Measurements from ENCODE around the gene HOXD12.
A peak's percentile ranks its signal among the peaks of the same experiment; 100 is the strongest.

Gene HOXD12, protein sequence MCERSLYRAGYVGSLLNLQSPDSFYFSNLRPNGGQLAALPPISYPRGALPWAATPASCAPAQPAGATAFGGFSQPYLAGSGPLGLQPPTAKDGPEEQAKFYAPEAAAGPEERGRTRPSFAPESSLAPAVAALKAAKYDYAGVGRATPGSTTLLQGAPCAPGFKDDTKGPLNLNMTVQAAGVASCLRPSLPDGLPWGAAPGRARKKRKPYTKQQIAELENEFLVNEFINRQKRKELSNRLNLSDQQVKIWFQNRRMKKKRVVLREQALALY

DNA sequence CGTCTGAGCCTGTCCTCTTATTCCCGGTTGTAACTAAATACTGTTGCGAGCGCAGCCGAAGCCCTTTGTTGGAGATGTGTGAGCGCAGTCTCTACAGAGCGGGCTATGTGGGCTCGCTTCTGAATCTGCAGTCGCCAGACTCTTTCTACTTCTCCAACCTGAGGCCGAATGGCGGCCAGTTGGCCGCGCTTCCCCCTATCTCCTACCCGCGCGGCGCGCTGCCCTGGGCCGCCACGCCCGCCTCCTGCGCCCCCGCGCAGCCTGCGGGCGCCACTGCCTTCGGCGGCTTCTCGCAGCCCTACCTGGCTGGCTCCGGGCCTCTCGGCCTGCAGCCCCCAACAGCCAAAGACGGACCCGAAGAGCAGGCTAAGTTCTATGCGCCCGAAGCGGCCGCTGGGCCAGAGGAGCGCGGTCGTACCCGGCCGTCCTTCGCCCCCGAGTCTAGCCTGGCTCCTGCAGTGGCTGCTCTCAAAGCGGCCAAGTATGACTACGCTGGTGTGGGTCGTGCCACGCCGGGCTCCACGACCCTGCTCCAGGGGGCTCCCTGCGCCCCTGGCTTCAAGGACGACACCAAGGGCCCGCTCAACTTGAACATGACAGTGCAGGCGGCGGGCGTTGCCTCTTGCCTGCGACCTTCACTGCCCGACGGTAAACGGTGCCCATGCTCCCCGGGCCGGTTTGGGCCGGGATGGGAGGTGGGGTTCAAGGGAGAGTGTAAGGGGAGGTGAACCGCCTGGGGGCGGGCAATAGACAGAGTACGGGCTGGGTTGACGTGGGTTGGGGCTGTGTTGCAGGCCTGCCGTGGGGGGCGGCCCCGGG, at the start of gene HOXD12:
Gene HOXD12, plus strand, starts transcription at position 68 of the 819 bp plus-strand sequence. Its CDS starts 7 bp downstream, at position 75.
- no peak for DNase-seq (ENCODE audit: low spot score)

DNA sequence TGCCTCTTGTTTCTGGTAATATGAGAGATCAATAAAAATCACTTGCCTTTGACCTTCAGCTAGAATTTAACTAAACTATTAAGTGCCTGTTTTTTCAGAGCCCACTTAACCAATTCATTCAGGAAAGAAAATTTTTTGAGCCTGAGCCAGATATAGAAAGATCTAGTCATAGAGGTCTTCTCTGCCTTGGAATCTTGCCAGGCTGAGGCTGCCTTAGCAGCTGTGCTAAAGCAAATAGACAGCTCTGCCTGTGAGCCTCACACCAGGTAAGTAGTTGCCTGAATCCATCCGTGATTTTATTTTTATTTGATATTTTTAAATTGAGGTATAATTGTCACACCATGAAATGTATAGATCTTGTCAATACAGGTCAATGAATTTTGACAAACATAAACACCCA, 43.2 kb upstream of the HOXD12 start:
- DNase-seq (ENCODE audit: low spot score) = no peak

DNA sequence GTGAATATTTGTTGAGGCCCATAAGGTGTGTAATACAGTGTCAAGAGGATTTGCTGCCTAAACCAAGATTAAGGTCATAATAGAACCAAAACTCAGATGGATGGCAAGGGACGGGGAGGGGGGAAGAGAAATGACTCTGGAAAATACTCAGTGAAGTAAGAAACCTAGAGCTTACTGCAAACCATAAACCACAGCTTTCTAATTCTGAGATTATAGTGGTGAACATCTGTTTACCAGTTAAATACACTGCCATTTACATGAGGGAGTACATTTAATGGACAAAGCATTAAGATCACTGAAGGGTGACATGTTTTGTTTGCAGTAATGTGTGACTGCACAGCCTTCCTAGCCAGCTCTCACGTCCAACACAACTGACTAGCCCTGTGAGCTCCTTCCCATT, 35.6 kb upstream of the HOXD12 start:
- no peak for DNase-seq (ENCODE audit: low spot score)

DNA sequence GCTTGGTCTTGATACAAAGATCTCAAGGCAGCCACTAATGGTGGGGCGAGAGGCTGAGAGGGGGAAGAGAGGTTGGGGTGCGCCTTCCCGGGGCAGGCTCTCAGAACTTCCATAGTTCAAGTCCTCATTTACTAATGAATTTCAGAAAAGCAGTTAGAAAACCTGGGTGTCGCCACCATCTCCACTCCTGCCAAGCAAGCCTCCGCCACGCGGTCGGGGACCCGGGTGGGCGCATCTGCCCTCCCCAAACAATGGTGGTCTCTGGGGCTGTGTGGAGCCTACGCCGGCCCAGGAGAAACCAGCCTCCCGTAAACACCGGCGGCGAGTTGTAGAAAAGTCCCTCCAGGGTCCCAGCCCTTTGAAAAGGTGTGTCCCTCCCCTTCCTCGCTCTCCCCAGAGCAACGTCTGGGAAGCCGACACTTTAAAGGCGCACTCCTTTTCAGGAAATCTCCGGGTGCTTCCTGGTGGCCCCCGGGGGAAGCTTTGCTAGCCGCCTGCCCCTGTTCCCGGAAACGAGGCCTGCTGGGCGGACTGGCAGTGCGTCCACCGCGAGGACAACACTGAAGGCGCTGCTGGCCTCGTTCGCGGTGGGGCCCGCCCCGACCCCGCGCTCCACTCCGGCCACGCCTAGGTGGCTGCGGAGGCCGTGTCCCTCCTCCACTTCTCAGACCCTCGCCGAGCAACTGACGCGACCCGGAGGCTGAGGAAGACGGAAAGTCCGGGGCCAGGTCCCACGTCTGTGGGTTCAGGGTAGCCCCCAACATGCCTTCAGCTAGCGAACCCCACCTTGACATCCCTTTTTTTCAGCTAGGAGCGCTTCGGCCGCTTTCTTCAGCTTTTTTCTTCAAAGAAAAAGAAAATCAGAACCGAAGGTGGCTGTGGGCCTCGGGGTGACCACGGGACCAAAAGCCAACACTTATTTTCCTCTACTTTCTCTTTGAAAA, 32.7 kb upstream of the HOXD12 start:
- no peak for DNase-seq (ENCODE audit: low spot score)

DNA sequence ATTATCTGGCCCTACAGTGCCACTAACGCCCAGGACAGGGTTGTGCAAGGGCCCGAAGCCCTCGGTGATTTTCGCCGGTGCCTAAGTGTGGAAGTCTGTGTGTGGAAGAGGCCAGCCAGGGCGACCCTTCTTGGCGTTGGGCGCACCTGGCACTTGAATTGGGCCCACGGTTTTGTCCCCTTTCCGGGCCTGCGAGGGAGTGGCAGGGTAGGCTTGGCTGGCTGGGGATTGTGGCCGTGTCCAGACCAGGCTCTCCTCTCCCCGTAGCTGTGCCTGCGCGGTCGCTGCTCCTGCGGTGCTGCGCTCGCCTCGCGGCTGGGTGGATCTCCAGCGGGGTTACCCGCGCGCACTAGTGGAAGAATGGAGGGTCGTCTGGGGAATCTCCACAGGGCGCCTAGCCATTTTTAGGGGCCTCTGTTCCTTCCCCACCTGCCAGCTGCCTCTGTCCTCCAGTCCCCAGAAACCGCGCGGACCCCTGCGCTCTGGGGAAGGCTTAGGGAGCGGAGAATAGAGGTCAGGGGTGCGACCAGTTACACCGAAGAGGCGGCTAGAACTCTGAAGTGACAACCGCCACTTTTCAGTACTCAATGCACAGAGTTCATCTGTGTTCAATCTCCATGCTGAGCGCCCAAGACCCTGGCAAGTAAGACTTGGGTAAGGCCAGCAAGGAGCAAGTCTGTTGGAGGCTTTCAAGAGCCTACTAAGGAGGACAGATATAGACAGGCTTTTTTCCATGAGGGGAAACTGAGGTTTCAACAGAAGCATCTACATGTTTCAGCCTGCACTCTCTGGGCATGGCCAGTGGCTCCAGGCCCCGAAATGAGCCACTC, 31.8 kb upstream of the HOXD12 start:
- DNase-seq (ENCODE audit: low spot score) = no peak

DNA sequence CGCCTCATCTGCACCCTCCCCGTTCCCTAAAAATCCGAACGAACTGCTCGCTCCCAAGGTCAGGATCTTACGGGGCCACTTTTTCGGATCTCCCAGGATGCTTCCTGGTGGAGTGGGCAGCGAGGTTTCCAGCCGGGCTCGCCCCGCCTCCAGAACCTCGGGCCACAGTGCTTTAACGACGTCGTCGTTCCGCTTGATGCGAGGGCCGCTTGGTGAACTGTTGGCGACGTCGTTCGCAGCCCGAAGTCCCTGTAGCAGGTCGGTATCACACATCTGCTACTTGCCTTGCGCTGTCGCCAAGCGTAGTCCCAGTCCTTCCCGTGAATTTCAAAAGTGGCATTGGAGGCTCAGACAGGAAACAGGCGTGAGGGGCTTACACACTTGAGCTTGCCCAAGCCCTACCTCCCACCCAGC, 31.2 kb upstream of the HOXD12 start:
- no peak for DNase-seq (ENCODE audit: low spot score)

DNA sequence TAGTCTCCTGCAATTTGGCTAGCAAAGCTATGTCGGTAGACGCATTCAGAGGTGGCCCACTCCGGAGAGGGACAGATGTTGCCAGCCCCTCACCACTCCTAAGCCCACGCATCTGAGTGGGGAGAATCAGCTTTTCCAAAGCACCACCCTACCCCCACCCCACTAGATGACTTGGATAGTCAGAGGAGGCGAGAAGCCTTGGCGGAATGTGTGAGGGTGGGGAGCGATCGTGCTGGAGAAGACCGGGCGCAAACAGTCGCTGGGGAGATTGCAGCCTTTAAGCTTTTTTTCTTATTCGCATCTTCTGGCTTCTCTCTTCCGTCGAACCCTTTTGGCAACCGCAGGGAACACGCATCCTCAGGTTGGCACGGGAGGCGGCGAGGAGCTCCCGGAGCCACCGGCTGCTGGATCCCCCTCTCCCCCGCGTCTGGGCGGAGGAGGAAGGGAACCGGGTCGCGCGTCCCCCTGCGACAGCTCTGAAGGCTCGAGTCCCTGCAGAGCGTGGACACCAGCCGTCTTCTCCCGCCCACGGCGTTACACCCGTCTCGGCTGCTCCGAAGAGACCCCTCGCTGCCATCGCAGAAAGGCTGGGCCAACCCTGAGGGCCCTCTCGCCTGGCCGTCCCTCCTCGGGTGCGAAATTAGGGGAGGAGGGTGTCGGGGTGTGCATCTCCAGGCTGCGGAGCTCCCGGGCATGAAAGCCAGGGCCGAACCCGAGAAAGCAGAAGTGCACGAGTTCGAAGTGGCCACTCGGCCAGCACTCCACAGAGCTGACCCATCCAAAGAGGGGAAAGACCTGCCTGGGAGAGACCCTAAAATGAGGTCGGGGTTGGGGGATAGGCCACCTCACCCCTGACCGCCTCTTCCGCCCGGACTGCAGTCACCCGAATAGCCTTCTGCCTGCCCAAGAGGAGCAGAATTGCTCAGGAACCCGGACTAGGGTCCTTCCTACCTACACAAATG, 28.0 kb upstream of the HOXD12 start:
- no peak for DNase-seq (ENCODE audit: low spot score)

DNA sequence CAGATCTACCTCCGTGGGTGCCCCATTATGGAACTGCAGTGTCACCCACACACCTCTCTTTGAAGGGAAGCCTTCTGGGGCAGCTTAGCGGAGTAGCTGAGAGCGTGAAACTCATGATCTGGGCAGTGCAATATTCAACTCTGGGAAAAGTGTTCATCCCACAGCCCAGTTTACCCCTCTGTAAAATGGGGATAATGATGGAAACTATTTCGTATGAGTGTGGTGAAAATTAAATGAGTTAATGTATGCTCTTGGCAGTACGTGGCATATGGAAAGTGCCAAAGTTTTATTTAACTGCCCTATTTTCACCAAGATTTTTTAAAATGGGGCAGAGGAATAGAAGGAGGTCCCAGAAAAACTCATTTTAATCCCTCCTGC, 27.3 kb upstream of the HOXD12 start:
- DNase-seq (ENCODE audit: low spot score) = no peak

DNA sequence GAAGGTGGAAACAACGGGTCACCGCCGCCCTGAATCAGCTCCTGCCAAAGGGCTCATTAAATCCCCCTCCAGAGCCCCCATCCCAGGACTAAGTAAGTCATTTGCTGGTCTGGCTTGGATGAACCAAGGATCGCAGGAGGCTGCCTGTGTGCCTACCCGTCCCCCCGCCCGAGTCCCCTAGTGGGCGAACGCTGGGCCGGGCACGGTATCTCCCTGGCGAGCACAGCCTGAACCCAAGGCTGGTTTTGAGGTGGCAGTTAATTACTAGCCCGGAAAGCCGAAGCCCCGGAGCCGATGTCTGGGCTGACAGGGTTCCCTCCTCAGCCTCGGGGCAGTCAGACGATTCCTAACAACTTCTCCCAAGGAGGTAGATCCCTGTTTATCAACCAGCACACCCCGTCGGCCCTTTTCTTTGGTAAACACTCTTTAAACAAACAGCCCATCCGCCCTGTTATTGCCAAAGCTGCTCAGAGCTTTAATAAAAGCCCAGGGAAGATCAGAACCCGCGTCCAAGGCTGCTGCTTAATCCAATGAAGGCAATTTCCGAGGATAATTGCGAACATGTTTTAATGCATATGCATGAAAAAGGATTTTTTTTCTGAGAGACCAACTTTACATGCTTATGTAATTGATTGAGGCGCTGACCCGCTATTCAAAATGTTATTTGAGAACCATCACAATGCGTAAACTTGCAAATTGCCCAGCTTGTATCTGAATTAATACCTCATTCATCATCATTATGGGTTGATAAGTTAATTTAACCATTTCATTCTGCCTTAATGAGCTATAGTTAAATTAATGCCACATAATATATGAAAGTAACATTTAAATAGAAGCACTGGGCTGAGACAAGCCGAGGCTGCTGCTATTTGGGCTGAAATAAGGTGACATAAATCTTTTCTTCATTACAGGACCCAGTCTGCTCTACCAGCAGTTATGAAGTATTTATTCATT, 26.4 kb upstream of the HOXD12 start:
- no peak for DNase-seq (ENCODE audit: low spot score)

DNA sequence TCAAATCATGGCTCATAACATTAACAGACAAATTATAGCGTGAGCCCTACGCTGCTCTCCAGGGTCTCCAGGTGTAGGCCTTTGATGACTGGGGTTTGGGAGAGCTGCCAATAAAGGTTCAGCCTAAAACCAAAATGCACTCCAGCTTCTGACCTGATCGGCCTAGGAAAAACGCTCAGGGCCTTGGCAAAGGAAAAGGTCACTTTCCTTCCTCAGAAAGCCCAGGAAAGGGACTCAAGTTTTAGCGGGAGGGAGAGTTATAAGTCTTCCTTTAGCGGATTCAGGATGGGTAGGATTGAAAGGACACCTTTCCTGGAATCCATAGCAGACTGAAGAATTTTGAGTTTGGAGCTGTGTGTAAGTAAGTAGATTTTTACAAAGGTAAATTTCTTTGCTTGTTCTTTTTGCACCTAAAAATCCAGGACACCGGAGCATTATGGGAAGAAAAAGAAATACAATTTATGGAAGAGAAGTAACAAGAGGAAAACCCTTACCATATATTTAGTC, 24.6 kb upstream of the HOXD12 start:
- no peak for DNase-seq (ENCODE audit: low spot score)

DNA sequence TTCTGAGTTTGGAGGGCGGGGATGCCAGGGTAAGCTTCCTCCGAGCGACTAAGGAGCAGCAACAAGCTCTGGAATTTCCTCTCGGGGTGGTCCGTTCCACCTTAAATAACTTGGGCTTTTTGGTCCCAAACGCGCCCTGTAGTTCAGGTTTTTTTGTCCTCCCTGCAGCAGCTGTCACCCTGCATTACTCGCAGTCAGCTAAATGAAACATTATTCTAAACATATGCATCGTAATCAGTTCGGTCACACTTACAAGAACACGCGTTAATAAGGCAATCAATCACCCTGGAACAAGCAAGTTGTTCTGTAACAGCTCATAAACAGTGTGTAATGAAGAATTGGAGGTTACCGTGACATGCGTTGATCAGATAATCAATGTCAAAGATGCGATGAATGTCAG, 24.1 kb upstream of the HOXD12 start:
- no peak for DNase-seq (ENCODE audit: low spot score)

DNA sequence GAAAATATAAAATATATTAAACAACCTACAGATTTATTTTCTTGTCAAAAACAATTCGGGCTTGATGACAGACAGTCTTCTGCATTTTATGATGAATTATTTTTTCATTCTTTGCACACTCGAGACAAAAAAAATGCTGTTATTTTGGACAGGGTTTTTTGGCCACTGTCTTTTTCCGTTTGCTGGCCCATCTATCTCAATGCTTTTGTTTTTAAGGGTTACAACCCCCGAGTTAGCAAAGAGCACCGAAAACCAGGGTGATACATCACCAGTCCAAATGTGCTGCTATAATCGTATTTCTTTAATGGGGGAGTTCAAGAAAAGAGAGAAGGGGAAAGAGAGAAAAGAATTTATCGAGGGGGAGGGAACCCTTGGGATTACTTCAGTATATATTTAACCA, 23.5 kb upstream of the HOXD12 start:
- DNase-seq (ENCODE audit: low spot score) = no peak

DNA sequence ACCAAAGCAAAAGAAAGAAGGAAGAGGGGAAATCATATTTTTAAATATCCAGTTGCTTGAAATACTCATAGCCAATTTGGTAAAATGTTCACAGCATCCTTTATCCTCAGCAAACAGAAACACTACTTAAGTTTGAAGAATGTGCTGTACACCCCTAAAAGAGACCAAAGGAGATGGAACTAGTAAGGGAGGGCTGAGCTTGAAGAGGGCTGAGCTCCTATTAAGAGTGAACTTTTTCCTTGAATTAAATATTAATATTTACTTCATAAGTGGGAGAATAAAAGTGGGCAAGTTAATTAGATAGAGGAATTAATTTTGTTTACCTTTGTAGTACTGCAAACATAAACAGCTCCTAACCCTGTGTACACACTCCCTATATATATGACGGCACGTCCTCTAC, 22.8 kb upstream of the HOXD12 start:
- no peak for DNase-seq (ENCODE audit: low spot score)

DNA sequence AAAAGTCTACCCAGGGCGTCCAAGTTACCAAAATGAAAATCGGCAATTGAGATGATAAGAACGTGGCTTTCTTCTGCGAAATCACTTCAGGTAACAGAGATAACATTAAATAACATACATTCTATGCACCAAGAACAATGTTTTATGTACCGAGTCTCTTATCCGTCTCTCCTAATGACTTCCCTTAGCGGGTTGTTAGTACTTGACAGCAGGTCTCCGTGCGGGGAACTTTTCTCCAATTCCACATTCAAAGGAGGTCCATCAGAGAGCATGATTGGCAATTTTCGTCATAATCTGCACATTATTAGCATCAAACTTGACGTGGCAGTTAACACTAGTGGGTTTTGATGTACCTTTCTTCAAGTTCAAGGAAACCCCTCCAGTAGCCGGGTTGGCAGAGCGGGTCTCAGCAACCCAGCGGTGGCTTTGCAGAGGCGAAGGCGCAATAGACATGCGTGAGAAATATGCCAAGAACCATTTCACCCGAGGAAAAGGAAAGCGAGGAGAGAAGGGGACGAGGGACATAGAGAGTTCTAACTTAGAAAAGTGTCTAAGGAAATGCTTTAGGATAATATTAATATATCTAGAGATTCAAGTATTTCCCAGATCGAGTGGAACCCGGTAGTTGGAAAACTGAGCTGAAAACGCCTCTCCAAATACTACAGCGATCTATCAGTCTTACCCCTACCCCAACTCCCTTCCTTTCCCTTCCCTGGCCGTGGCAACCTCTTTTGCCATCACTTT, 20.9 kb upstream of the HOXD12 start:
- no peak for DNase-seq (ENCODE audit: low spot score)

DNA sequence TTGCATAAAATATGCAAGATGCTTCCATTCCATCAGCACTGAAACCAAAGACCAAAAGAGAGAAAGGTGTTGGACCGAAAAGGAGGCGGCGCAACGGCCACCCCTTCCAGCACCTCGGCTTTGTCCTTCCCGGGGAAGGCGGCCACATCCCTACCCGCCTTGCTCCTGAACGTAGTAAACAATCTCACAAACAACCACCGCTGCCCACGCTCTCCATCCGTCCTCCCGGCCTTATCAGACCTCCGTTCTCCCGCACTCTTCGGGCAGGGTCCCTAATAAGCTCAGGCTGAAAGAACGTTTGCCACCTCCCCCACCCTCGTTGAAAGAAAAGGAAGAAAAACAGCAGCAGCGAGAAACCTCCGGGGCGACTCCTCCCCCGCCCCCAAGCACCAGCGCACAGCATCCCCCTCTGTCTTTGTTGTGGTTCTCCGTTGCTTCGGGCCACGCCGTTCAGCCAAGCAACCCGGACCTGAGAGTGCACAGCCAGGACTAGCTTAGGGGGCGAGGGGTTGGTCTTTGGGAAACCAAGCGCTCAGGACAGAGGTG, 20.2 kb upstream of the HOXD12 start:
- no peak for DNase-seq (ENCODE audit: low spot score)

DNA sequence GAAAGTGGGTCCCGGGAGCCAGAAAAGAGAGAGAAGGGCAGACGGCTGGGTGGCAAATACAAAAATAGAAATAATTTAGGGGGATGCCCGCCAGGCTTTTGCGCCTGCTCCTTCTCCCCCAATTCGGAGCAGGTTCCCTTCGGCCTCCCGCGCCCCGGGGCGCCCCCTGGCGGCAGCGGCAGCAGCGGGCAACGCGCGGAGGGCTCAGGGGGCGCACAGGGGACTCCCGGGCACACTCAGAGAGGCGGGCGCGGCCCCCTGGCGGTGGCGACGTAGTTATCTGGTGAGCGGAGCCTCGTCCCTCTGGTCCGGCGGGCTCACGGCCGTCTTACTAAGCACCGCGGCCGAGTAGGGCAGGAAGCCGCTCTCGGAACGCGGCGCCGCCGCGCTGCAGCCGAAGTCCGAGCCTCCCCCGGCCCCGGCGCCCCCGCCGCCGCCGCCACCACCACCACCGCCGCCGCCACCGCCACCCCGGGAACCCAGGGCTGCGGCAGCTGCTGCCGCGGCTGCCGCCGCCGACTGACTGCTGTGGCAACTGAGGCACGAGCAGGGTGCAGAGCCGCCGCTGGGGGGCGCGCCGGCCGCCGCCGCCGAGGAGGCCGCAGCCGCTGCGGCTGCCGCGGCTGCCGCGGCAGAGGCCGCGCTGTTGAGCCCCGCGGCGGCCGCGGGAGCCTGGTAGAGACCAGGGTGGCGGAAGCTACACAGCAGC, 19.6 kb upstream of the HOXD12 start:
- peak; percentile 26 for DNase-seq (ENCODE audit: low spot score)

Data from cerebellar cortex (tissue), 1 donor.